ENCODE measurements around the gene CAPN11. TPM values are rescaled to one million over a fixed set of nuclear protein-coding genes. Genes with fewer than 3 reads are reported as not detected.

Gene CAPN11
- total and polyA plus RNA-seq, 9 of the 15 experiments (the other 6 are each of a cell fraction or from before 2014, with no cell fraction given), result 0.03 to 0.61 (median 0.17) TPM; not detected in 1

DNA sequence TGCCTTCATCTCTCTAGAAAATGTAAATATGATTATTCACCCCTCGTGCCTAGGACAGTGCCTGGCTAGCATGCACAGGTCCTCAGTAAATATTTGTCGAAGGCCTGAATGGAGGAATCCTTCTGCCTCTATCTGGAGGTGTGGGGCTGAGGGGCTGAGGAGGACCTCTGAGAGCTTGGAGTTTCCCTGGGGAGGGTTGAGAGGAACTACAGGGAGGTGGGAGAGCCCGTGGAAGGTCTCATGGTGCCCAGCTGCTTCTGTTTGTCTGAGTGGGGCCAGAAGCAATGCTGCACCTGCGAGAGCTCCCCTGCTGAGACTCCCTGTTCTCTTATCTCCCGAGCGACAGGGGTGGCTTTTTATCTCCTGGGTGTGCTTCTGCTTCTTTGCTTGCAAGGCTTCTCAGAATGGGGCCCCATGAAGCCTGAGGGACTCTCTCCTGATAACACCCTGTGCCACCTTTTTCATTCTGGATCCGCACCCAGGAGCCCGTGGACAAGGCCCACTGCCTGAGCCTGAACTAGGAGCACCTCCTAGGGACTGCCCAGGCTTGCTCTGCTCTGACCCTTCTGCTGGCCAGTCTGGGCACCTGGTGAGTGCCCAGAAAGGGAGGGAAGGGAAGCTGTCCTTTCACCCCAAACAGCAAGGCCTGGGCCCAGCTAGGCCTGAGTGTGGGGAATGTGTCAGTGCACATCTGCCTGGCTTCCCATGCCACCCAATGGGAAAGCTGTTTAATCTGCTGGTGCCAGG, 67.1 kb downstream of the CAPN11 start (continued):
- TF ChIP-seq NFYB (IDR thresholded peaks at IDR 0.05; ENCODE audit: extremely low read depth, insufficient read length), result no peak
- TF ChIP-seq MBD2 (IDR thresholded peaks at IDR 0.05; ENCODE audit: borderline replicate concordance, low read depth), result peak; percentile 82
- 0 out of 2 replicates have a peak, but pooled peaks have one; percentile 51 for TF ChIP-seq ZNF12 (CRISPR knock-in tag; IDR thresholded peaks at IDR 0.05)
- TF ChIP-seq, protein P1, sequence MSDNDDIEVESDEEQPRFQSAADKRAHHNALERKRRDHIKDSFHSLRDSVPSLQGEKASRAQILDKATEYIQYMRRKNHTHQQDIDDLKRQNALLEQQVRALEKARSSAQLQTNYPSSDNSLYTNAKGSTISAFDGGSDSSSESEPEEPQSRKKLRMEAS (CRISPR knock-in tag; IDR thresholded peaks at IDR 0.05), result peak; percentile 48; the same call in 1 of the 2 replicates
- TF ChIP-seq EGR1 (conservative IDR thresholded peaks at IDR 0.05), result no peak
- TF ChIP-seq ZNF253 (CRISPR knock-in tag; conservative IDR thresholded peaks at IDR 0.05), result no peak
- no peak for TF ChIP-seq NELFE (IDR thresholded peaks at IDR 0.05; ENCODE audit: insufficient read depth, insufficient read length)
- TF ChIP-seq, protein P2, sequence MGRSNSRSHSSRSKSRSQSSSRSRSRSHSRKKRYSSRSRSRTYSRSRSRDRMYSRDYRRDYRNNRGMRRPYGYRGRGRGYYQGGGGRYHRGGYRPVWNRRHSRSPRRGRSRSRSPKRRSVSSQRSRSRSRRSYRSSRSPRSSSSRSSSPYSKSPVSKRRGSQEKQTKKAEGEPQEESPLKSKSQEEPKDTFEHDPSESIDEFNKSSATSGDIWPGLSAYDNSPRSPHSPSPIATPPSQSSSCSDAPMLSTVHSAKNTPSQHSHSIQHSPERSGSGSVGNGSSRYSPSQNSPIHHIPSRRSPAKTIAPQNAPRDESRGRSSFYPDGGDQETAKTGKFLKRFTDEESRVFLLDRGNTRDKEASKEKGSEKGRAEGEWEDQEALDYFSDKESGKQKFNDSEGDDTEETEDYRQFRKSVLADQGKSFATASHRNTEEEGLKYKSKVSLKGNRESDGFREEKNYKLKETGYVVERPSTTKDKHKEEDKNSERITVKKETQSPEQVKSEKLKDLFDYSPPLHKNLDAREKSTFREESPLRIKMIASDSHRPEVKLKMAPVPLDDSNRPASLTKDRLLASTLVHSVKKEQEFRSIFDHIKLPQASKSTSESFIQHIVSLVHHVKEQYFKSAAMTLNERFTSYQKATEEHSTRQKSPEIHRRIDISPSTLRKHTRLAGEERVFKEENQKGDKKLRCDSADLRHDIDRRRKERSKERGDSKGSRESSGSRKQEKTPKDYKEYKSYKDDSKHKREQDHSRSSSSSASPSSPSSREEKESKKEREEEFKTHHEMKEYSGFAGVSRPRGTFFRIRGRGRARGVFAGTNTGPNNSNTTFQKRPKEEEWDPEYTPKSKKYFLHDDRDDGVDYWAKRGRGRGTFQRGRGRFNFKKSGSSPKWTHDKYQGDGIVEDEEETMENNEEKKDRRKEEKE (IDR thresholded peaks at IDR 0.05; ENCODE audit: borderline replicate concordance in 1 of 2, control insufficient read depth in 1 of 2, low read depth in 2 of 2, low read length in 1 of 2), result no peak
- peak; percentile 83; the same call in 1 of the 2 replicates for TF ChIP-seq HLTF (IDR thresholded peaks at IDR 0.05)
- TF ChIP-seq ARNT (IDR thresholded peaks at IDR 0.05), result peak; percentile 73 to 81
- peak; percentile 40; the same call in 1 of the 2 replicates for TF ChIP-seq MTF1 (CRISPR knock-in tag; IDR thresholded peaks at IDR 0.05; ENCODE audit: borderline replicate concordance)
- no peak for TF ChIP-seq YBX1 (IDR thresholded peaks at IDR 0.05)
- TF ChIP-seq ZNF79 (CRISPR knock-in tag; IDR thresholded peaks at IDR 0.05; ENCODE audit: low read depth), result 0 out of 2 replicates have a peak, but pooled peaks have one; percentile 3
- TF ChIP-seq, protein P3, sequence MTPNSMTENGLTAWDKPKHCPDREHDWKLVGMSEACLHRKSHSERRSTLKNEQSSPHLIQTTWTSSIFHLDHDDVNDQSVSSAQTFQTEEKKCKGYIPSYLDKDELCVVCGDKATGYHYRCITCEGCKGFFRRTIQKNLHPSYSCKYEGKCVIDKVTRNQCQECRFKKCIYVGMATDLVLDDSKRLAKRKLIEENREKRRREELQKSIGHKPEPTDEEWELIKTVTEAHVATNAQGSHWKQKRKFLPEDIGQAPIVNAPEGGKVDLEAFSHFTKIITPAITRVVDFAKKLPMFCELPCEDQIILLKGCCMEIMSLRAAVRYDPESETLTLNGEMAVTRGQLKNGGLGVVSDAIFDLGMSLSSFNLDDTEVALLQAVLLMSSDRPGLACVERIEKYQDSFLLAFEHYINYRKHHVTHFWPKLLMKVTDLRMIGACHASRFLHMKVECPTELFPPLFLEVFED (CRISPR knock-in tag; conservative IDR thresholded peaks at IDR 0.05), result no peak
- peak; percentile 98 for TF ChIP-seq CCNT2 (IDR thresholded peaks at IDR 0.05; ENCODE audit: borderline replicate concordance, extremely low read depth, insufficient read length, low read depth, low read length)
- TF ChIP-seq FOXM1 (IDR thresholded peaks at IDR 0.05; ENCODE audit: low read depth), result peak; percentile 88
- no peak for TF ChIP-seq FOXM1 (CRISPR knock-in tag; IDR thresholded peaks at IDR 0.05; ENCODE audit: low read depth)
- TF ChIP-seq DIDO1 (tag; IDR thresholded peaks at IDR 0.05; ENCODE audit: low read depth), result no peak
- TF ChIP-seq KLF16 (IDR thresholded peaks at IDR 0.05), result peak; percentile 99
- TF ChIP-seq CEBPB (tag; IDR thresholded peaks at IDR 0.05), result no peak
- TF ChIP-seq, protein P4, sequence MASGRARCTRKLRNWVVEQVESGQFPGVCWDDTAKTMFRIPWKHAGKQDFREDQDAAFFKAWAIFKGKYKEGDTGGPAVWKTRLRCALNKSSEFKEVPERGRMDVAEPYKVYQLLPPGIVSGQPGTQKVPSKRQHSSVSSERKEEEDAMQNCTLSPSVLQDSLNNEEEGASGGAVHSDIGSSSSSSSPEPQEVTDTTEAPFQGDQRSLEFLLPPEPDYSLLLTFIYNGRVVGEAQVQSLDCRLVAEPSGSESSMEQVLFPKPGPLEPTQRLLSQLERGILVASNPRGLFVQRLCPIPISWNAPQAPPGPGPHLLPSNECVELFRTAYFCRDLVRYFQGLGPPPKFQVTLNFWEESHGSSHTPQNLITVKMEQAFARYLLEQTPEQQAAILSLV (tag; IDR thresholded peaks at IDR 0.05), result no peak
- no peak for TF ChIP-seq CBX8 (IDR thresholded peaks at IDR 0.05; ENCODE audit: borderline replicate concordance, extremely low read depth, low read depth, low read length, poor library complexity, severe bottlenecking)

Data from K562 (cell line).